DOHH2 (cell line): ENCODE data around the gene EXOSC6.

Experiments
- H3F3A ChIP-seq: fragments of 200-600 bp; sonication (generic), shearing (Covaris generic); 2 replicates; pipeline ENCODE4 v1.6.0; 2016; ENCODE audit warnings: antibody characterized with exemption, mild to moderate bottlenecking; ENCODE audit not compliant: control insufficient read depth, insufficient read depth
- H3K27ac ChIP-seq: fragments of 200-600 bp; sonication (generic); 2 replicates; pipeline ENCODE4 v1.5.1; 2014; ENCODE audit warnings: low read depth, mild to moderate bottlenecking, low read length, moderate library complexity
- H3K27me3 ChIP-seq: fragments of 200-600 bp; sonication (generic); 2 replicates; pipeline ENCODE4 v1.6.1; 2014; ENCODE audit warnings: mild to moderate bottlenecking, low read length, mixed read lengths; ENCODE audit not compliant: control insufficient read depth
- H3K36me3 ChIP-seq: fragments of 200-600 bp; sonication (generic); 2 replicates; pipeline ENCODE4 v1.6.1; 2014; ENCODE audit warnings: mild to moderate bottlenecking, low read length, moderate library complexity, mixed read lengths; ENCODE audit not compliant: control insufficient read depth
- H3K4me1 ChIP-seq: fragments of 200-600 bp; sonication (generic); 2 replicates; pipeline ENCODE4 v1.6.1; 2014; ENCODE audit warnings: mild to moderate bottlenecking, low read length, mixed read lengths; ENCODE audit not compliant: control insufficient read depth
- H3K4me2 ChIP-seq: fragments of 200-600 bp; sonication (generic); 2 replicates; pipeline ENCODE4 v1.6.0; 2014; ENCODE audit warnings: mild to moderate bottlenecking, low read length, moderate library complexity
- H3K4me3 ChIP-seq: fragments of 200-600 bp; sonication (generic); 2 replicates; pipeline ENCODE4 v1.5.1; 2014; ENCODE audit warnings: mild to moderate bottlenecking, low read length, mixed read lengths
- H3K79me2 ChIP-seq: fragments of 200-600 bp; sonication (generic); 2 replicates; pipeline ENCODE4 v1.6.1; 2014; ENCODE audit warnings: mild to moderate bottlenecking, low read length, mixed read lengths; ENCODE audit not compliant: control insufficient read depth
- H3K9me2 ChIP-seq: fragments of 200-600 bp; sonication (generic); replicated peaks from 2 replicates; pipeline ENCODE4 v1.6.1; 2014; ENCODE audit warnings: mild to moderate bottlenecking, low read length, mixed read lengths; ENCODE audit not compliant: control insufficient read depth
- H3K9me3 ChIP-seq: fragments of 200-600 bp; sonication (generic); 2 replicates; pipeline ENCODE4 v1.6.1; 2014; ENCODE audit warnings: antibody characterized with exemption, low read length, mixed read lengths; ENCODE audit not compliant: control insufficient read depth, insufficient read depth
- H4K20me1 ChIP-seq: fragments of 200-600 bp; sonication (generic); 2 replicates; pipeline ENCODE4 v1.6.0; 2014; ENCODE audit warnings: low read depth, mild to moderate bottlenecking, antibody characterized with exemption, low read length, moderate library complexity; ENCODE audit not compliant: control insufficient read depth, insufficient read depth
- CTCF ChIP-seq: fragments of 200-600 bp; sonication (generic); IDR thresholded peaks from one replicate; pipeline ENCODE4 v1.5.1; 2014; ENCODE audit warnings: antibody characterized with exemption, mild to moderate bottlenecking, low read depth, low read length; ENCODE audit not compliant: poor library complexity, severe bottlenecking
- EZH2phosphoT487 ChIP-seq: fragments of 200-600 bp; sonication (generic); IDR thresholded peaks from 2 replicates; pipeline ENCODE4 v1.6.1; 2017; ENCODE audit warnings: borderline replicate concordance, mild to moderate bottlenecking, antibody characterized with exemption, low read length, moderate library complexity, mixed read lengths

The EXOSC6 gene

GRCh38 chr16:70251629-70252354 is at the start of gene EXOSC6:
Gene EXOSC6, minus strand, starts transcription at chr16:70251940. Its CDS starts 40 bp downstream, at chr16:70251900.
- peaks cover 44% of the 10 kb centered on the region for H3K79me2 ChIP-seq
- H3F3A ChIP-seq, result peaks cover 4% of the 10 kb centered on the region
- peaks cover 66% of the 10 kb centered on the region for H3K36me3 ChIP-seq
- H3K4me2 ChIP-seq, result peak within 1 kb of the TSS; percentile 80
- peak within 1 kb of the TSS; percentile 96 for H3K4me3 ChIP-seq
- peak within 1 kb of the TSS; percentile 62 for H3K27ac ChIP-seq
- no peaks in the 10 kb centered on the region for H3K27me3 ChIP-seq
- no peaks in the 10 kb centered on the region for H3K9me2 ChIP-seq
- peak; percentile 87 for TF ChIP-seq CTCF
- no peak for TF ChIP-seq EZH2phosphoT487
- no peaks in the 10 kb centered on the region for H3K9me3 ChIP-seq
- H3K4me1 ChIP-seq, result peaks cover 8% of the 10 kb centered on the region
- peaks cover 5% of the 10 kb centered on the region for H4K20me1 ChIP-seq

- H3K4me2 ChIP-seq, result no peak overlapping the region
- H3K79me2 ChIP-seq, result peaks cover 74% of the 10 kb centered on the region
- H3K27ac ChIP-seq, result no peak overlapping the region
- no peak overlapping the region for H3K4me3 ChIP-seq
- H3K27me3 ChIP-seq, result no peaks in the 10 kb centered on the region
- H3K36me3 ChIP-seq, result peaks cover 31% of the 10 kb centered on the region
- H4K20me1 ChIP-seq, result no peaks in the 10 kb centered on the region
- TF ChIP-seq CTCF, result no peak
- TF ChIP-seq EZH2phosphoT487, result no peak
- H3K4me1 ChIP-seq, result peaks cover 24% of the 10 kb centered on the region
- H3F3A ChIP-seq, result peaks cover 7% of the 10 kb centered on the region; the same call in 1 of the 2 replicates
- no peaks in the 10 kb centered on the region for H3K9me2 ChIP-seq
- H3K9me3 ChIP-seq, result peaks cover 10% of the 10 kb centered on the region
Observed at GRCh38 chr16:70301121-70301520, 49.4 kb upstream of the EXOSC6 start.

GRCh38 chr16:70298988-70299938 is 47.5 kb upstream of the EXOSC6 start, which contains the start of gene DDX19B:
Gene DDX19B, plus strand, starts transcription at chr16:70299186. Its CDS starts 112 bp downstream, at chr16:70299298.
- Histone ChIP-seq H3K79me2 (peaks cover 58% of the 10 kb centered on the region), H3K27ac (peak within 1 kb of the TSS; percentile 48), H3K36me3 (peaks cover 31% of the 10 kb centered on the region), H3F3A (peaks cover 7% of the 10 kb centered on the region; the same call in 1 of the 2 replicates), H3K9me2 (no peaks in the 10 kb centered on the region), H3K4me1 (peaks cover 16% of the 10 kb centered on the region), H3K27me3 (no peaks in the 10 kb centered on the region), H3K4me3 (peak within 1 kb of the TSS; percentile 99), H4K20me1 (no peaks in the 10 kb centered on the region), H3K4me2 (peak within 1 kb of the TSS; percentile 87), H3K9me3 (peaks cover 10% of the 10 kb centered on the region)
- TF ChIP-seq EZH2phosphoT487 (no peak), CTCF (no peak)
